GM12873 (cell line): ENCODE measurements around the gene PKNOX1.
"Not testable (repeated sequence)": the region's sequence is repeated elsewhere in the genome, so short reads cannot be mapped to it uniquely, and the experiment has no call there.

Experiments
- CTCF ChIP-seq: IDR thresholded peaks from 2 replicates; pipeline ENCODE4 v1.5.1; 2012; ENCODE audit warnings: low read depth, mild to moderate bottlenecking, moderate library complexity, low read length, control low read depth; ENCODE audit not compliant: insufficient read depth; ENCODE audit errors: missing control alignments

The PKNOX1 gene

GRCh38 chr21:43027846-43028731 lies 53.7 kb downstream of the PKNOX1 start:
- TF ChIP-seq CTCF = no peak

GRCh38 chr21:43029785-43030184 lies 55.4 kb downstream of the PKNOX1 start:
- no peak for TF ChIP-seq CTCF

- no peak for TF ChIP-seq CTCF
Observed at GRCh38 chr21:43031121-43031619, 56.8 kb downstream of the PKNOX1 start.

GRCh38 chr21:43034101-43034500 lies 59.7 kb downstream of the PKNOX1 start:
- no peak for TF ChIP-seq CTCF

- no peak for TF ChIP-seq CTCF
Observed at GRCh38 chr21:43034826-43035225, 60.5 kb downstream of the PKNOX1 start.

- not testable (repeated sequence) for TF ChIP-seq CTCF
Observed at GRCh38 chr21:43075170-43076022, 101.0 kb downstream of the PKNOX1 start, which contains the start of gene CBS. Gene CBS, minus strand, starts transcription at chr21:43075835. Its CDS starts 3,642 bp downstream, at chr21:43072193.
